Cerebellar cortex (tissue), 1 donor: ENCODE data around the gene LMF2.
"Not testable (repeated sequence)": the region's sequence is repeated elsewhere in the genome, so short reads cannot be mapped to it uniquely, and the experiment has no call there.

Experiments used
- DNase-seq: peaks from one replicate; pipeline ENCODE4 v3.0.0-alpha.2; 2015; ENCODE audit warnings: low spot score

LMF2 gene

DNA sequence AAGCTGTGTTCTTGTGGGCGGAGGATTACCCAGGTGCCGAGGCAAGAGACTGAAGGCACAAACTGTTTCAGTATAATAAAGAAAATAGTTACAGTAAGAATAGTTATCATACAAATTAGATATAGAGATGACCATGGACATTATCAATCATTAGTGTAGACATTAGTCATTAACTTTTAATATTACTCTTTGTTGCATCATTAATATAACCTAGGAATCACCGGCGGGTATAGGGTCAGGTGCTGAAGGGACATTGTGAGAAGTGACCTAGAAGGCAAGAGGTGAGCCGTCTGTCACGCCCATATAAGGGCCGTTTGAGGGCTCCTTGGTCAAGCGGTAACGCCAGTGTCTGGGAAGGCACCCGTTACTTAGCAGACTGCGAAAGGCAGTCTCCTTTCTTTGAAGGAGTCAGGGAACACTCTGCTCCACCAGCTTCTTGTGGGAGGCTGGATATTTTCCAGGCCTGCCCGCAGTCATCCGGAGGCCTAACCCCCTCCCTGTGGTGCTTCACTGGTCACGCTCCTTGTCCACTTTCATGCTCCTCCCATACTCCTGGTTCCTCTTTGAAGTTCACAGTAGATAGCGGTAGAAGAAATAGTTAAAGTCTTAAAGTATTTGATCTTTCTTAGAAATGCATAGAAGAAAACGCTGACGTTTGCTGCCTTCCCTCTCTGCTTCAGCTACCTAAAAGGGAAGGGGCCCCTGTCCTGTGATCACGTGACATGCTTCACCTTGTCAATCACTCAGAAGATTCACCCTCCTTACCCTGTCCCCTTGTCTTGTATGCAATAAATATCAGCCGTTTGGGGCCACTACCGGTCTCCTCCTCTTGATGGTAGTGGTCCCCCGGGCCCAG lies 26.6 kb upstream of the LMF2 start:
- not testable (repeated sequence) for DNase-seq

DNA sequence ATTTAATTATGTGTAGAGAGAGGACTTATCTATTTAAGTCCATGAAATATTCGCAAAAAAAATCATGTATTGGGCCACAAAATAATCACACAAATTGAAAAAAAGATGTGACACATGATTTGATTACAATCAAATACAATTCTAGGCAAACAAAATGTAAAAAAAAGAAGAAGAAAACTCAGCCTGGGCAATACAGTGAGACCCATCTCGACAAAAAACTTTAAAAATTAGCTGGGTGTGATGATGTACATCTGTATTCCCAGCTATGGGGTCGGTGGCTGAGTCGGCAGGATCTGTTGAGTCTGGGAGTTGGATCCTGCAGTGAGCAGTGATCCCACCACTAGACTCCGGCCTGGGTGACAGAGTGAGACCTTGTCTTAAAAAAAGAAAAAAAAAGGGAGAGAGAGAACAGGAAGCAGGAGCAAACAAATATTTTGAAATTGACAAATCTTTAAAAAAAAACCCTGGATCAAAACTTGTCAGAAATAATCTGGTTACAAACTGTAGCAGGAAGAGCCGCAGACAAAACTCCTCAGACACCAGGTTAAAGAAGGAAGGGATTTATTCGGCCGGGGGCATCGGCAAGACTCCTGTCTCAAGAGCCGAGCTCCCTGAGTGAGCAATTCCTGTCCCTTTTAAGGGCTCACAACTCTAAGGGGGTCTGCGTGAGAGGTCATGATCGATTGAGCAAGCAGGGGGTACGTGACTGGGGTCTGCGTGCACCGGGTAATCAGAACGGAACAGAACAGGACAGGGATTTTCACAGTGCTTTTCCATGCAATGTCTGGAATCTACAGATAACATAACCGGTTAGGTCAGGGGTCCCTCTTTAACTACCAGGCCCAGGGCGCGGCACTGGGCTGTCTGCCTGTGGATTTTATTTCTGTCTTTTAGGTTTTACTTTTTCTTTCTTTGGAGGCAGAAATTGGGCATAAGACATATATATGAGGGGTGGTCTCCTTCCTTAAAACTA lies 25.6 kb upstream of the LMF2 start:
- DNase-seq = no peak

DNA sequence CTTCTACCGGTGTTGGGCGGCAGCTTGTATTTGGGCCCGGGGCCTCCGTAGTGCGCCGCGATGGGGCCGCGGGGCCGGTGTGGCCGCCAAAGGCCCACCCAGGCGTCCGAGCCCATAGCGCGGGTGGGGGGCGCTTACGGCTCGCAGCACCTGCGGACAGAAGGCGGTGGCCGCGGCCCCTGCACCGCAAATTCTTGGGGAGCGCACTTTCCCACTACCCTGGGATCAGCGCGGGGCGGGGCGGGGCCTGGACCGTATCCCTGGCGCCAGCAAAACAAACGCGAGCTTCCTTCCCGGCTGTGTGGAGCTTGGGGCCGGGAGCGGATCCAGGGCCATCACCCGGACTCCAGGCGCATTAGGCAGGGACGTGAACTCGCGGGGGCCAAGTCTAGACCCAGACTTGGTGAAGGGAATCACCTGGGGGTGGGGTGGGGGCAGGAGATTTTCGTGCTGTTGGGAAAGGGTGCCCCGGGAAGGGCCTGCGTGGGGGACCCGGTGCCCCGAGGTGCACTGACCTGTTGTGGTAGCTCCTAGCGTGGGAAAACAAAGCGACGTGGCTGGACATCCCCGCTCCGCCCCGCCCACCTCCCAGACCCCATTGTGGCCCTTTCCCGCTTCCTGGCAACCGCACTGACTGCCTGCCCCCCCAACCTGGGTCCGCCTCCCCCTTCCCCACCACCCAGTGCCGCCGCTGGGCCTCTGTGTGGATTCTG lies 24.6 kb upstream of the LMF2 start:
- DNase-seq = peak; percentile 33

DNA sequence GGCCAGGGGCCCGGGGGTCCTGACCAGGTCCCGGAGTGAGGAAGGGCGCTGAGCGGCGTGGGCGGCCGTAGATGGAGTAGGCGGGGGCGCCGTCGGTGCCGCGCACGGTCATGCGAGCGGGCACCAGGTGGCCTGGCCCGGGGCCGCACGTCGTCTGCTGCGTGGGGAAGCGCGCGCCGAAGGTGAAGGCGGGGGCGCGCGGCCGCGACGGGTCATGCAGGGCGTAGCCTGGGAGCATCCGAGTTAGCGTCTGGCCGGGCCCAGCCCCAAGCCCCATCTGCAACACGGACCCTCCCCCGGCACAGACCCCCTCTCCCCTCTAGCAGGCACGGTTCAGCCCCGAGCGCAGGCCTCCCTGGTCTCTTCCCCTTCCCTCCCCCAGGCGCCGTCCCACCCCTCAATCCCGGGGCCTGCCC lies 24.1 kb upstream of the LMF2 start:
- DNase-seq = no peak

DNA sequence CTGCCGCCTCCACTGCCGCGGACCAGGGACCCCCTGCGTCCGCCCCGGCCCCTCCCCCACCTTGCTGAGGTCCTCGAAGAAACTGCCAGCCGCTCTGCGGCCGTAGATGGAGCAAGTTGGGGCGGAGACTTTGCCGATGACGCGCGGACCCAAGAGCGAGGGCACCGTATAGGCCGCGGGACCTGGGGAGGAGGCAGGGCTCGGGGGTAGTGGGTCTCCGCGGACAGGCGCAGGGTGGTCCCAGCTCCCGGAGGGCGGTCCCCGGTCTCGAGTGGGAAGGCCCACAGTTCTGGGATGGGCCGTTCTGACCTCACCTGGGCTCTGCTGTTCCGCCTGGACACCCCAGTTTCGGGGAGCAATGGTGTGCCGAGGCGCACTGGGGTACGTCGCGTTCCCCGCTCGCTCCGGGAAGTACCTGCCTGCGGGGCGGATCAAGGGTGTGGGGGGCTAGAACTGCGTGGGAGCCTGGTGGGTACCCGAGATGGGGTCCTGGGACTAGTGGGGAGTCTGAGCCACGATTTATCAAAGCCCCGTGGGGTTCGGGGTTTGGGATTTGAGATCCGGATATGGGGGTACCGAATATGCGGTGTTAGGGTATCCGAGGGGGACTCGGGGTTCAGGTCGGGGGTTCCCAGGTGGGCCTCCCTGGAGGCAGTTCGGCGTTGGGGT lies 23.5 kb upstream of the LMF2 start:
- DNase-seq = peak; percentile 29

DNA sequence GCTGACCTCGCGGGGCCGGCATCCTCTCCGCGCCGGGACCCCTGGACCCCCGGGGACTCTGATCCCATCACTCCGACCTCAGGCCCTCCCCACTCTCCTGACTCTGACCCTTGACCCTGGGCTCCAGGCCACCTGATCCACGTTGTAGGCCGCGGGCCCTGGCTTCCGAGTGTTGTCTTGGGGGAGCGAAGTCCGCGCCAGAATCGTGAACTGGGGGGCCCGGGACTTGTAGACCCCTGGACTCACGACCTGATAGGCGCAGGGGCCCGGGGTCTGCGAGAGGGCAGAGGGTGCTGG lies 23.0 kb upstream of the LMF2 start:
- no peak for DNase-seq

DNA sequence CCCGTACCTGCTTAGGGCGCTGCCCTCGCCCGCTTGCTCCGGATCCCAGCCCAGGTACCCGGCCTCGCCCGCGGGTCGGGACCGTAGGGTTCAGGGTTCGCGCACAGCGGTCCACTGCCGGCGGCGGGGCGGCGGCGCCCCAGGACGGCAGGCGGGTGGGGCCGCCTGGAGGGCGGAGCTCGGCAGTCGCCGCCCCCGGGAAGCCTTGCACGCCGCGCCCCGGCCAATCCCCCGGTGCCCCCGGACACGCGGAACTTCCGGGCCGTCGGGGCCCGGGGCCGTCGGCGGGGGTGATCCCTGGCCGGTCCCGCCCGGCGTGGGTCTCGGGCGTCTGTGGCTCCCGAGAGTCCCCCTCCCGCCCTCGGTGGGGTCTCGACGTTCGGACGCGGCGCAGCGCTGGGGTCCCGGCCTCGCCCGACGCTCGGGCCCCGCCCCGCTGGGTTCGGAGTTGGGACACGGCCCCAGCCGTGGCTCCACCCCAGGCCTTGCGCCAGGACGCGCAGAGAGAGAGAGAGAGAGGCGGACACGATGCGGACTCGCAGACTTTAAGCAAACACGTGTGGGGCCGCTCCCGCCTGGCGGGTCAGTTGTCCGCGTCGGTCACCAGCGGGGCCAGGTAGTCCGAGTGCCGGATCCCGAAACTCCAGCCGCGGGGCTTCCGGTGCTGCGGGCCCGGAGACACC lies 22.5 kb upstream of the LMF2 start, which contains the start of gene TYMP:
Gene TYMP, minus strand, starts transcription at position 116 of the 683 bp plus-strand sequence. CDS start 303 bp downstream, outside the sequence.
- DNase-seq = no peak

DNA sequence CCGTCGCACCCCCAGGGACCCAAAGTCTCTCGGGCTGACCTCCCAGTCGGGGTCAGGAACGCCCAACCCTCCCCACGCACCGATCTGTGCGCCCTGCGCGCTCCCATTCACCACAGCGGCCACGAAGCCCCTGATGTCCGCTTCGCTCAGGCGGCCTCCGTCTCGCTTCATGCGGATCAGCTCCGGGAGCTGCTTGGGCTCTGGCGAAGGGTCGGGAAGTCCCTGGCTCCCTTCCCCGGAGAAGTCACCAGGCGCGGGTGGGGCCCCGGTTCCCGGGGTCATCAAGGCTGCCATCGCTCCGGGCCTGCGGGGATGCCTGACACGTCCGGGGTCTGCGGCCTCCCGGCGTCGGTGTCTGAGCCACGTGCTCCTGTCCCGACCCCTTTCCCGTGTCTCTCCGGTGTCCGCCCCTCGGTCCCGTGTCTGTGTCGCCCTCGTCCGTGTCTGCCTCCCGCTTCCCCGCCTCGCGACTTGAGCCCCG lies 22.0 kb upstream of the LMF2 start:
- DNase-seq = no peak

DNA sequence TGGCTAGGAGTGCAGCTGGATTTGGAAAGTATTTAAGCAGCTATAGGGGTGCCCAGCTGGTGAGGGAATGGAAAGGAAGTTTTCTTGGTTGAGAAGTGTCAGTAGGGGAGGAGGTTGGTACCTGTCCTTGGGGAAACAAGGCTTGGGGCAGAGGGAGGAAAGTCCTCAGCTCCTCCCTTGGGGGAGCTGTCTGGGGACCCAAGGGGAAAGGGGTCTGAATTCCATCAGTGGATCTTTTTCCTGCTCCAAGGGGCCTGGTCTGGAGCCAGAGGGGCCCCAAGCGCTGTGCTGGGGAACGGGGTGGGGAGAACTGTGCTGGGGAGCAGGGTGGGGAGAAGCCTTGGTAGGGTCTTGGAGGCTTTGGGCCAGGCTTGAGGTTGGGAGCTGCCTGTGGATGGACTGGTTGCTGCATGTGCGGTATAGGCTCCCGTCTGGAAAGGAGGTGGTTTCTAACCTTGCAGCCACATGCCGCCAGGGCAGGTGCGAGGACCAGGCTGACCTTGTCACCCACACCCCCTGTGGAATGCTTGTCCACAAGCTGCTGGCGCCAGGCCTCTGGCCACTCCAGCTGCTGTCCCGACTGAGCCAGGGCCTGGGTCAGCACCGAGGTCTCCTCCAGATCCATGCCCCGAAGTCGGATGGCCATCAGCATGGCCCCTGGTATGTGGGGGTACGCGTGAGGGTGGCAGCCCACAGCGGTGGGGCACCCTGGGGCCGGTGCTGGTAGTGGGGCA lies 21.3 kb upstream of the LMF2 start:
- DNase-seq = no peak

DNA sequence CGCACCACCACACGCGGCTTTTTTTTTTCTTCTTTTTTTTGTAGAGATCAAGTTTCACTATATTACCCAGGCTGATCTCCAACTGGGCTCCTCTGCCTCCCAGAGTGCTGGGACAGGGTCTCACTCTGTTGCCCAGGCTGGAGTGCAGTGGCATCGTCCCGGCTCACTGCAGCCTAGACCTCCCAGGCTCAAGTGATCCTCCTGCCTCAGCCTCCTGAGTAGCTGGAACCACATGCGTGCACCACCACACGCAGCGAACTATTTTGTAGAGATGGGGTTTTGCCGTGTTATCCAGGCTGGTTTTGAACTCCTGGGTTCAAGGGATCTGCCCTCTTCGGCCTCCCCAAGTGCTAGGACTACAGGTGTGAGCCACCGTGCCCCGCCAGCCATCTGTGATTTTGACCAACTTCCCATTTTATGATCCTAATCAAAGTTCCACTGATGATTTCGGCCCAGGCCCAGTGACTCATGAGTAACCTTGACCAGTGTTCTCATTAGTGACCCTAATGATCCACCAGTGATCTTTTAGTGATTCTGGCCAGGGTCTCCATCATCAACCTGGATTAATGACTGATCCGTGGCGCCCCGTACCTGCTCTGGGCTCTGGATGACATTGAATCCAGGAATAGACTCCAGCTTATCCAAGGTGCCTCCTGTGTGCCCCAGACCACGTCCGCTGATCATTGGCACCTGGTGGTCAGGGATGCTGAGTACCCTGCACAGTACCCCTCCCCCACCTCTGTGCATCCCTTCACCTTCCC lies 20.6 kb upstream of the LMF2 start:
- DNase-seq = no peak

DNA sequence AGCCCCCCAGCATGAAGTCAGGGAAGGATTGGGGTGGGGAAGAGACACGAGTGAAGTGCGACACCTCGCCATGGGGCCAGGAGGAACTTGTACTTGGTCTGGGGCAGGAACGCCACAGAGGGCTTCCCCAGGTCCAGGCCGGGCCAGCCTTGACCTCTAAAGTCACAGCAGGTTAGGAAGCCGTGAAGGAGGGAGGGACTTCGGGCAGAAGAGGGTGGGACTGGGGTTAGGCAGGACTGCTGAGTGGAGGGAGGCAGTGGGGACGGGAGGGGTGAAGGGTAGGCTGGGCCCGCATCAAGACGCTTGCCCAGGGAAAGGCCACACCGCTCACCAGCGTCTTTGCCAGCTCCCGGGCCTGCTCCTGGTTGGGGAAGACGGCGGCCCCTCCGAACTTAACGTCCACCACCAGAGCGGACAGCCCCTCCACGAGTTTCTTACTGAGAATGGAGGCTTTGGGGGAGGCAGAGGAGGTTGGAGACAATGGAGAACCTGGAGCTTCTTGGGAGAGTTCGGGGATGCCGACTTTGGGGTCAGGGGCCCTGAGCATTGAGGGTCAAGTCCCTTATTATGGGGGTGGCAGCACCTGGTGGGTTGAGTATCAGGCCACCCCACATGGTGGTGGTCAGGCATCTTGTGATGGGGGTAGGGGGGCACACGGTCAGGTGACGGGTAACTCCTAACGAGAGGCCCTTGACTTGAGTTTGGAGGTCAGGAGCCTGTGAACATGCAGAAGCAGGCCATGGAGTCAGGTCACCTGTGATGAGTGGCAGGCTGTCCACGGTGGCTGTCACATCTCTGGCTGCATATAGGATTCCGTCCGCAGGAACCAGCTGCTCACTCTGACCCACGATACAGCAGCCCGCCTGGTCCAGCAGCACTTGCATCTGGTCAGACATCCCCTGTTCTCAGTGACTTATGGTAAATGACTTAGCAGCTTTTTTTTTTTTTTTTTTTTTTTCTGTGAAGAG lies 19.6 kb upstream of the LMF2 start:
- DNase-seq = peak; percentile 30

DNA sequence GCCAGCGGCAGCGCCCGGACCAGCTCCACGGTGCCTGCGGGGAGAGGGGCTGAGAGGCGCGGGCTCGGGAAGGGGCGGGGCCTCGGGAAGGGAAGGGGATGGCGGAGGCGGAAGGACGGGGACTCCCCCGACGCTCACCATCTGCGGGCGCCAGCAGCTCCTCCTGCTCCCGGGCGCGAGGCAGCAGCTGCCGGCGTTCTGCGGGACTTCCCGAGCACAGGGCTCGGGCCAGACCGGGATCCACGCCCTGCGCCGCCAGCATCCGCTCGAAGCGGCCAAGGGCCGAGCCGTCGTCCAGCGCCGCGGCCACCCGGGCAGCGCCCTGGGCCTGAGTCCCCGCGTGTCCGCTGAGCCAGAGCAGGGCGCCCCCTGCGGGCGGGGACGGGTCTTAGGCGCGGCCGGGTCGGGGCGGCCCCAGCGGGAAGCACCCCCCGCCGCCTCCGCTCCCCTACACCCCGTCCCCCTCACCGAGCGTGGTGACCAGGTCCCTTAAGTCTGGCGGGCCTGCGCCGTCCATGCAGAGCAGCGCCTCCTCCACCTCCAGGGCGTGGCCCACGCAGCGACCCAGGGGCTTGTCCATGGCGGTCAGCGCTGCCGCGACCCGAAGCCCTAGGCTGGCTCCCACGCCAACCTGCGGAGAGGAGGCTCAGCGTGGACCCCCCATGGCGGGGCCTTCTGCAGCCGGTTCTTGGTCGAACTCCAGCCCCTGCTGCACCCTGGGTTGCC lies 18.8 kb upstream of the LMF2 start:
- DNase-seq = peak; percentile 62

DNA sequence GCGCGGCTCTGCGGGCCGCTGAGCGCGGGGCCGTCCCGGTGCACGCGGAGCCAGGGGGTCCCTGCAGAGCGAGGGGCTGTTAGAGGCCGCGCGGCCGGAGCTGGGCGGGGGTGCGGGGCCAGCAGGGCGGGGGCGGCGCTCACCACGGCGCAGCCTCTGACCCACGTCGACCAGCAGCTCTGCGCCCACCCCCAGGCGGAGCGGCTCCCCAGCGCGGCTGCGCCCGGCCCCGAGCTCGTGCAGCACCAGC lies 18.3 kb upstream of the LMF2 start:
- DNase-seq = no peak

DNA sequence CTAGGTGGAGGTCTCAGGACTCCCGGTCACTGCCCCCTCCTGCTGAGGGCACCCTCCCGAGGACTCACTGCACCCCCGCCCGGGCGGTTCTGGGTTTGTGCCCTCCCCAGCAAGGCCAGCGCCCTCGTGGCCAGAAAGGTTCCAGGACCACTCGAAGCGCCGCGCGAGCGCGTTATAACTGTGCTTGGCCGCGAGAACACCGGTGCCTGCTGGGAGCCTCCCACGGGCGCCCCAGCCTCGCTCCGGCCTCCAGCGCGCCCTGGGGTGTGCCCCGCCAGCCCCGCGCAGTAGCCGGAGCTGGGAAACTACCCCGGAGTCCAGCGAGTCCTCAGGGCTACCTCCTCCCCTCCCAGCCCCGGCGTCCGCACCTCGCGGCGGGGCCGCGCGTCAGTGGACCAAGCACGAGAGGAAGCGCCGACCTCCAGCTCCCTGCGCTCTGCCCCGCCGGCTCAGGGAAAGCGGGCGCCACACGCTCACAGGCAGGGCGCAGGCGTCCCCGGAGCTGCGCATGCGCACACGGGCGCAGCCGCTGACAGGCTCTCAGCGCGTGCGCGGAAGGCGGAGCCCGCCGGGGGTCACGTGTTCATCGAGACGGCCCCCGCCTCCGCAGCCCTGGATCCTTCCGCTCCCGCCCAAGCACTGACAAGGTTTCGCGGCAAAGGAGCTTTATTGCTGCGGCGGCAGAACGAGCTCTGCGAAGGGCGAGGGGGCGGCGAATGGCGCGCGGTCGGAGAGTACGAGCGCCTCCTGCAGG lies 17.8 kb upstream of the LMF2 start, which contains the start of gene SCO2:
Gene SCO2, minus strand, starts transcription at position 495 of the 754 bp plus-strand sequence. CDS start 1,187 bp downstream, outside the sequence.
- peak; percentile 95 for DNase-seq

DNA sequence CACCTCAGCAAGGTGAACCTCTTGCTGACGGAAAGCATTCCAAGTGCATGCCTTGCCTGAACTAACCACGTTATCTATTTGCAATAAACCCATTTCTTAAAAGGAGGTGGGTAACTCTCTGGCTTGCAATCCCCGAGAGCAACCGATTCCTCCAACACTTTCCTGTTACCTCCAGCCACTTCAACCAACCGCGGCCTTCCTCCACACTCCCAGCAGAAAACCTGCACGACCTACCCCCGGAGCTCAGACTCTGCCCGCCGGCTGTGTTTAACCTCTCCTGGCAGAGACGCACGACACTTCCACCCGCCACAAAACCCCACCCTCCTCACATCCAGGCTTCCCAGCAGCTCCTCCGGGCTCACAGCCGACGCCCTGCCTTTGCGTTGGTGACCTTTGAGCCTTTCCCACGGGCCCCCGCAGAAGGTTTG lies 17.2 kb upstream of the LMF2 start:
- DNase-seq = peak; percentile 23

DNA sequence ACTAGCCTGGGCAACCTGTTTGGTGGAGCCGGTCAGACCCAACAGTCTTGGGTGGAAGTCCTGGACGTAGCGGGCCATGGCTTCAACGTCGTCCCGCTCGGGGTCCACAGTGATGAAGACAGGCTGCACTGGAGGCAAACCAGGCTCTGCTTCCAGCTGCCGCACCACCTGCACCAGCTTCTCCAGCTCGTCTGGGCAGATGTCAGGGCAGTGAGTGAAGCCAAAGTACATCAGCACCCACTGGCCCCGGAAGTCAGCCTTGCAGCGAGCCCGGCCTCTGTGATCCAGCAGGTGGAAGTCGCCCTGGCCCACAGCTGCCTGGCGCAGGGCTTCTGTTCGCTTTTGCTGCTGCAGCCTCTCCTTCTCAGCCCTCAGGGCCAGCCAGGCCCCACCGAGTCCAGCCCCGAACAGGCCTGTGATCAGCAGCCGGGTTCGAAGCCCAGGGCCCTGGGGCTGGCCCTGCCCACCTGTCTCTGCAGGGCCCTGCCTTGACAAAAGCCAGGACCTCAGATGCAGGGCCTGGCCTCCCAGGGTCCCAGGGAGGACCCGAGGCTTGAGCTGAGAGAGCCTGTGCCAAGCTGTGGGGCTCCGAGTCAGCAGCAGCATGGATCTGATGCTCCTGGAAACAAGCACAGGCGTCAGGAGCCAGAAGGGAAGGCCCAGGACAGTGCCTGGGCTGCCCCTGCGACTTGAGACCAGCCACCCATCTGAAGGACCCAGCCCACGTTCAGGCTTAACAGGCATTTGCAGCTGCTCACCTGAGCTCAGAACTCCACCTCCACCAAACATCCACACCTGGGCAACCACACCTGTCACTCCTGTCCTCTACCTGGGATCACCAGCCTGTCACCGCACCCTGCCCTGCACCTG lies 16.5 kb upstream of the LMF2 start:
- DNase-seq = no peak
